ENCODE measurements around the gene MCAM.

GRCh38 chr11:119314726-119315125 lies 2.2 kb downstream of the MCAM start:
- no peak for TF ChIP-seq POLR2A (IDR thresholded peaks at IDR 0.05; ENCODE audit: low read length)
- no peak for TF ChIP-seq GATA1 (IDR thresholded peaks at IDR 0.05; ENCODE audit: low read depth, low read length)

Measured in erythroblast (primary cell).